Measurements from ENCODE around the gene E4F1.

The E4F1 gene

GRCh38 chr16:2282866-2283555, 59.6 kb downstream of the E4F1 start:
- CTCF ChIA-PET, result no interaction called here
- no peak for DNase-seq (ENCODE audit: low read depth, low spot score)
- H3K4me3 ChIP-seq (ENCODE audit: low read depth, low read length), result no peak overlapping the region
- TF ChIP-seq CTCF (IDR thresholded peaks at IDR 0.05; ENCODE audit: insufficient read depth, low read length, missing control alignments), result no peak
- POLR2A ChIA-PET, result no interaction called here

GRCh38 chr16:2284001-2284770, 60.8 kb downstream of the E4F1 start:
- ChIA-PET CTCF (no interaction called here), POLR2A (interaction anchor here (0.6 kb wide), 1 partner anchor 10 kb away, joined by 3 read pairs; no protein-coding TSS in a partner anchor)
- TF ChIP-seq CTCF (IDR thresholded peaks at IDR 0.05; ENCODE audit: insufficient read depth, low read length, missing control alignments), result no peak
- no peak for DNase-seq (ENCODE audit: low read depth, low spot score)
- no peak overlapping the region for H3K4me3 ChIP-seq (ENCODE audit: low read depth, low read length)

- no peak overlapping the region for H3K4me3 ChIP-seq (ENCODE audit: low read depth, low read length)
- DNase-seq (ENCODE audit: low read depth, low spot score), result no peak
- ChIA-PET CTCF (interaction anchor here (1.0 kb wide), 1 partner anchor 55 kb away, joined by 4 read pairs; no protein-coding TSS in a partner anchor), POLR2A (interaction anchor here (0.6 kb wide), 1 partner anchor 11 kb away, joined by 3 read pairs; no protein-coding TSS in a partner anchor)
- TF ChIP-seq CTCF (IDR thresholded peaks at IDR 0.05; ENCODE audit: insufficient read depth, low read length, missing control alignments), result no peak
Observed at GRCh38 chr16:2284797-2285576, 61.6 kb downstream of the E4F1 start.
